H9 (cell line): ENCODE results near the gene MNAT1. TPM values are rescaled to one million over a fixed set of nuclear protein-coding genes. Genes with fewer than 3 reads are reported as not detected.

Experiments used
- DNase-seq: peaks from one replicate; pipeline ENCODE4 v3.0.0-alpha.2; 2017
- H2AFZ ChIP-seq: one replicate; pipeline ENCODE4 v1.6.1; 2013; ENCODE audit warnings: mild to moderate bottlenecking, low read length, control low read depth, moderate library complexity
- H2AK5ac ChIP-seq: 2 replicates; pipeline ENCODE4 v1.6.1; 2013; ENCODE audit warnings: low read length, control low read depth, mixed read lengths; ENCODE audit not compliant: insufficient read length
- H2BK120ac ChIP-seq: one replicate; pipeline ENCODE4 v1.6.1; 2013; ENCODE audit warnings: low read depth, mild to moderate bottlenecking, low read length, control low read depth, inconsistent platforms; ENCODE audit not compliant: poor library complexity, severe bottlenecking
- H2BK12ac ChIP-seq: 2 replicates; pipeline ENCODE4 v1.6.1; 2013; ENCODE audit warnings: low read length, control low read depth, mixed read lengths, low read depth; ENCODE audit not compliant: insufficient read length
- H2BK15ac ChIP-seq: 2 replicates; pipeline ENCODE4 v1.6.1; 2013; ENCODE audit warnings: low read depth, low read length, control low read depth
- H2BK20ac ChIP-seq: one replicate; pipeline ENCODE4 v1.6.1; 2013; ENCODE audit warnings: low read depth, mild to moderate bottlenecking, low read length, control low read depth, inconsistent platforms; ENCODE audit not compliant: poor library complexity, severe bottlenecking
- H2BK5ac ChIP-seq: 2 replicates; pipeline ENCODE4 v1.6.1; 2013; ENCODE audit warnings: low read length, control low read depth, mixed read lengths; ENCODE audit not compliant: insufficient read length
- H3K14ac ChIP-seq: 2 replicates; pipeline ENCODE4 v1.6.1; 2013; ENCODE audit warnings: low read length, control low read depth; ENCODE audit not compliant: insufficient read depth
- H3K18ac ChIP-seq: 2 replicates; pipeline ENCODE4 v1.6.1; 2013; ENCODE audit warnings: low read depth, mild to moderate bottlenecking, mixed read lengths, low read length, control low read depth; ENCODE audit not compliant: insufficient read length
- H3K23ac ChIP-seq: 2 replicates; pipeline ENCODE4 v1.6.1; 2013; ENCODE audit warnings: low read length, control low read depth, mixed read lengths, low read depth; ENCODE audit not compliant: insufficient read length
- H3K23me2 ChIP-seq: 2 replicates; pipeline ENCODE4 v1.6.1; 2013; ENCODE audit warnings: low read depth, mild to moderate bottlenecking, mixed read lengths, low read length, control low read depth; ENCODE audit not compliant: insufficient read length, poor library complexity, severe bottlenecking
- H3K27ac ChIP-seq: 2 replicates; pipeline ENCODE4 v1.5.1; 2013; ENCODE audit warnings: low read length, control low read depth, mixed read lengths, low read depth; ENCODE audit not compliant: insufficient read length
- H3K27me3 ChIP-seq: 2 replicates; pipeline ENCODE4 v1.6.1; 2013; ENCODE audit warnings: low read length, control low read depth, inconsistent platforms; ENCODE audit not compliant: insufficient read depth
- H3K4ac ChIP-seq: 2 replicates; pipeline ENCODE4 v1.6.1; 2013; ENCODE audit warnings: low read depth, mild to moderate bottlenecking, control low read depth, inconsistent platforms, low read length, moderate library complexity
- H3K4me1 ChIP-seq: 2 replicates; pipeline ENCODE4 v1.6.1; 2013; ENCODE audit warnings: low read length, control low read depth, inconsistent platforms; ENCODE audit not compliant: insufficient read depth
- H3K4me2 ChIP-seq: 2 replicates; pipeline ENCODE4 v1.6.1; 2013; ENCODE audit warnings: low read length, control low read depth, mixed read lengths; ENCODE audit not compliant: insufficient read length, insufficient read depth
- H3K56ac ChIP-seq: 2 replicates; pipeline ENCODE4 v1.6.1; 2013; ENCODE audit warnings: low read depth, mild to moderate bottlenecking, mixed read lengths, low read length, control low read depth; ENCODE audit not compliant: insufficient read length
- H3K79me1 ChIP-seq: 2 replicates; pipeline ENCODE4 v1.6.1; 2013; ENCODE audit warnings: low read depth, mild to moderate bottlenecking, moderate library complexity, low read length, control low read depth, inconsistent platforms; ENCODE audit not compliant: insufficient read depth, poor library complexity, severe bottlenecking
- H3K79me2 ChIP-seq: 2 replicates; pipeline ENCODE4 v1.6.1; 2013; ENCODE audit warnings: low read length, control low read depth, inconsistent platforms; ENCODE audit not compliant: insufficient read depth
- H3K9ac ChIP-seq: 2 replicates; pipeline ENCODE4 v1.6.1; 2013; ENCODE audit warnings: low read length, control low read depth, mixed read lengths; ENCODE audit not compliant: insufficient read length; ENCODE audit errors: extremely low read depth
- H3K9me3 ChIP-seq: one replicate; pipeline ENCODE4 v1.6.1; 2013; ENCODE audit warnings: low read depth, low read length, inconsistent platforms; ENCODE audit not compliant: control insufficient read depth
- H3T11ph ChIP-seq: one replicate; pipeline ENCODE4 v1.6.1; 2013; ENCODE audit warnings: mild to moderate bottlenecking, low read length, control low read depth, inconsistent platforms
- H4K20me1 ChIP-seq: one replicate; pipeline ENCODE4 v1.6.1; 2013; ENCODE audit not compliant: control insufficient read depth, insufficient read length, insufficient read depth
- H4K5ac ChIP-seq: 2 replicates; pipeline ENCODE4 v1.6.1; 2013; ENCODE audit warnings: low read depth, mild to moderate bottlenecking, mixed read lengths, low read length, control low read depth; ENCODE audit not compliant: insufficient read length
- H4K8ac ChIP-seq: replicated peaks from 2 replicates; pipeline ENCODE4 v1.6.1; 2013; ENCODE audit warnings: low read length, control low read depth, mixed read lengths, low read depth; ENCODE audit not compliant: insufficient read length
- H4K91ac ChIP-seq: 2 replicates; pipeline ENCODE4 v1.6.1; 2013; ENCODE audit warnings: low read depth, mild to moderate bottlenecking, moderate library complexity, mixed read lengths, low read length, control low read depth; ENCODE audit not compliant: insufficient read length
- H3K27ac Mint-ChIP-seq, 3 experiments: 2 replicates in 2 of 3; 3 replicates in 1 of 3; pipeline ENCODE4 v1.8.0; 2020 to 2021; ENCODE audit warnings: mixed read lengths in 3 of 3, mild to moderate bottlenecking in 1 of 3, moderate library complexity in 1 of 3
- H3K27me3 Mint-ChIP-seq: 2 replicates; pipeline ENCODE4 v1.8.0; 2021; ENCODE audit warnings: low read depth, mild to moderate bottlenecking, moderate library complexity, mixed read lengths
- H3K36me3 Mint-ChIP-seq, 3 experiments: 2 replicates in 2 of 3; 3 replicates in 1 of 3; pipeline ENCODE4 v1.8.0; 2020 to 2021; ENCODE audit warnings: low read depth in 3 of 3, mixed read lengths in 3 of 3; ENCODE audit not compliant: insufficient read depth in 1 of 3
- H3K4me1 Mint-ChIP-seq, 2 experiments: 2 replicates each; pipeline ENCODE4 v1.8.0; 2020; ENCODE audit warnings: mixed read lengths in 2 of 2
- H3K4me3 Mint-ChIP-seq, 2 experiments: 2 replicates in 1 of 2; 3 replicates in 1 of 2; pipeline ENCODE4 v1.8.0; 2020 to 2021; ENCODE audit warnings: mild to moderate bottlenecking in 2 of 2, mixed read lengths in 2 of 2, moderate library complexity in 1 of 2
- H3K9me3 Mint-ChIP-seq, 2 experiments: 2 replicates in 1 of 2; 3 replicates in 1 of 2; pipeline ENCODE4 v1.8.0; 2020; ENCODE audit warnings: mild to moderate bottlenecking in 2 of 2, mixed read lengths in 2 of 2, moderate library complexity in 1 of 2
- total RNA-seq: library from RNA; stranded (reverse); gene quantifications from 2 replicates; pipeline ENCODE4 v1.2.1, GENCODE V29; 2021
- TF ChIP-seq, protein P1 (sequence below): fragments of 200-600 bp; sonication (generic); conservative IDR thresholded peaks from 3 replicates; pipeline ENCODE4 v1.8.0; 2021; ENCODE audit warnings: antibody characterized with exemption, mild to moderate bottlenecking

Gene MNAT1
- total RNA-seq, 1 experiment from 2014 or later: 43.1 TPM

DNA sequence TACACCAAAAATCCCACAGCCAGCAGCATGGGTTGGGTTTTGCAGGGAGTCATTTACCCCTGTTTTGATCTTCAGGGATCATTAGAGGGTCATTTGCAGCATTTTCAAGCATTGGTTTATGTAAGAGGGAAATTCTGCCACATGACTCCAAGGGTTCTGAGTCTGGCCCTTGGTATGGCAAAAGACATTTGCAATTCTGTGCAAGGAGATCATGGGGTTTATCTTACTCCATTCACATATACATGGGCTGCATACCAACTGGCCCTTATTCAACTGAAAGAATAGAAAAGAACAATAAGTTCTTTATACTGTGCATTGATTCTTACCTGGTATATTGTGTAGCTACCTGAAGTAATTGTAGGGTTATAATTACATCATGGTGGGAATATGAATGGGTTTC lies 24.1 kb upstream of the MNAT1 start:
- Histone ChIP-seq H2AK5ac (no peak overlapping the region), H2BK5ac (no peak overlapping the region), H3K23ac (no peak overlapping the region), H2BK15ac (no peak overlapping the region), H3K79me1 (no peaks in the 10 kb centered on the region), H2BK20ac (no peak overlapping the region), H2AFZ (no peak overlapping the region), H3K4me2 (no peak overlapping the region), H3K56ac (no peak overlapping the region), H3K9ac (no peak overlapping the region), H4K20me1 (no peaks in the 10 kb centered on the region), H3K4me1 (no peaks in the 10 kb centered on the region), H4K91ac (no peak overlapping the region), H2BK12ac (no peak overlapping the region), H3K14ac (no peak overlapping the region), H3K9me3 (no peaks in the 10 kb centered on the region), H3K27me3 (no peaks in the 10 kb centered on the region), H4K8ac (no peak overlapping the region), H4K5ac (no peak overlapping the region), H3T11ph (no peak overlapping the region), H3K27ac (no peak overlapping the region), H3K18ac (no peak overlapping the region), H3K4ac (no peak overlapping the region), H3K23me2 (no peaks in the 10 kb centered on the region), H2BK120ac (no peak overlapping the region), H3K79me2 (no peaks in the 10 kb centered on the region)
- no peaks in the 10 kb centered on the region for H3K9me3 Mint-ChIP-seq
- H3K4me3 Mint-ChIP-seq: no peak overlapping the region
- TF ChIP-seq, protein P1, sequence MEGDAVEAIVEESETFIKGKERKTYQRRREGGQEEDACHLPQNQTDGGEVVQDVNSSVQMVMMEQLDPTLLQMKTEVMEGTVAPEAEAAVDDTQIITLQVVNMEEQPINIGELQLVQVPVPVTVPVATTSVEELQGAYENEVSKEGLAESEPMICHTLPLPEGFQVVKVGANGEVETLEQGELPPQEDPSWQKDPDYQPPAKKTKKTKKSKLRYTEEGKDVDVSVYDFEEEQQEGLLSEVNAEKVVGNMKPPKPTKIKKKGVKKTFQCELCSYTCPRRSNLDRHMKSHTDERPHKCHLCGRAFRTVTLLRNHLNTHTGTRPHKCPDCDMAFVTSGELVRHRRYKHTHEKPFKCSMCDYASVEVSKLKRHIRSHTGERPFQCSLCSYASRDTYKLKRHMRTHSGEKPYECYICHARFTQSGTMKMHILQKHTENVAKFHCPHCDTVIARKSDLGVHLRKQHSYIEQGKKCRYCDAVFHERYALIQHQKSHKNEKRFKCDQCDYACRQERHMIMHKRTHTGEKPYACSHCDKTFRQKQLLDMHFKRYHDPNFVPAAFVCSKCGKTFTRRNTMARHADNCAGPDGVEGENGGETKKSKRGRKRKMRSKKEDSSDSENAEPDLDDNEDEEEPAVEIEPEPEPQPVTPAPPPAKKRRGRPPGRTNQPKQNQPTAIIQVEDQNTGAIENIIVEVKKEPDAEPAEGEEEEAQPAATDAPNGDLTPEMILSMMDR: no peak
- H3K27me3 Mint-ChIP-seq: no peaks in the 10 kb centered on the region
- H3K4me1 Mint-ChIP-seq: peaks cover 18 to 19% of the 10 kb centered on the region in 2 experiments
- no peak for DNase-seq
- H3K27ac Mint-ChIP-seq: peak overlapping the region in 1 of 3 experiments; percentile 86; a peak in 2 of 7 replicates
- peaks cover 9 to 26% (median 20%) of the 10 kb centered on the region in 3 experiments; a peak in 5 of 7 replicates for H3K36me3 Mint-ChIP-seq
